ENCODE data around the gene FARS2. TPM values are rescaled to one million over a fixed set of nuclear protein-coding genes. Genes with fewer than 3 reads are reported as not detected.

The FARS2 gene
- polyA plus RNA-seq, 1 donor (not counting 4 experiments of a cell fraction or from before 2014, with no cell fraction given), result 21.3 TPM

DNA sequence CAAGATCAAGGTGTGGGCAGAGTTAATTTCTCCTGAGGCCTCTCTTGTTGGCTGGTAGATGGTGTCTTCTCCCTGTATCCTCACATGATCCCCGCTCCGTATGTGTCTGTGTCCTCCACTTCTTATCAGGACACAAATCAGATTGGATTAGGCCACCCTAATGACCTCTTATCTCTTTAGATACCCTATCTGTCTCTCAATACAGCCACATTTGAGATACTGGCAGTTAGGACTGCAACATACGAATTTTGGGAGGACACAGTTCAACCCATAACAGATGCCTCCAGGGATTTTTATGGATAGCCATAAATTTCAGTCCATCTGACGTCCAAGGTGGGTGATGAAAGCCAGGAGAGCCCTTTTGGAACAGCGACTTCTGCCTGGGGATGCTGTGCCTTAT lies 376.4 kb downstream of the FARS2 start:
- Histone ChIP-seq H3K4me1 (ENCODE audit: control insufficient read depth, extremely low read depth, insufficient read depth, low read length) (no peaks in the 10 kb centered on the region), H3K79me2 (ENCODE audit: control insufficient read depth, insufficient read depth, low read length) (no peaks in the 10 kb centered on the region), H2AFZ (ENCODE audit: control insufficient read depth, low read length) (no peak overlapping the region), H4K20me1 (ENCODE audit: control insufficient read depth, extremely low read depth, insufficient read depth, low read length) (no peaks in the 10 kb centered on the region), H3K9me1 (ENCODE audit: control insufficient read depth, extremely low read depth, insufficient read depth, low read length) (no peaks in the 10 kb centered on the region), H3K9ac (ENCODE audit: control insufficient read depth, extremely low read depth, insufficient read depth, low read length) (no peak overlapping the region), H3K4me3 (ENCODE audit: control insufficient read depth in 2 of 3, extremely low read depth in 1 of 3, insufficient read depth in 2 of 3, low read depth in 1 of 3, low read length in 3 of 3) (no peak overlapping the region), H3K4me2 (ENCODE audit: control insufficient read depth, extremely low read depth, insufficient read depth, low read depth, low read length) (no peak overlapping the region), H3K36me3 (ENCODE audit: control insufficient read depth in 2 of 2, extremely low read depth in 1 of 2, insufficient read depth in 2 of 2, low read length in 2 of 2) (no peaks in the 10 kb centered on the region), H3K9me3 (ENCODE audit: control insufficient read depth, low read depth, low read length) (peaks cover 5% of the 10 kb centered on the region), H3K27me3 (ENCODE audit: control insufficient read depth, extremely low read depth, insufficient read depth, low read length) (no peaks in the 10 kb centered on the region), H3K27ac (ENCODE audit: control insufficient read depth, insufficient read depth, low read length) (no peak overlapping the region)
- no peak for FAIRE-seq
- TF ChIP-seq, protein P1, sequence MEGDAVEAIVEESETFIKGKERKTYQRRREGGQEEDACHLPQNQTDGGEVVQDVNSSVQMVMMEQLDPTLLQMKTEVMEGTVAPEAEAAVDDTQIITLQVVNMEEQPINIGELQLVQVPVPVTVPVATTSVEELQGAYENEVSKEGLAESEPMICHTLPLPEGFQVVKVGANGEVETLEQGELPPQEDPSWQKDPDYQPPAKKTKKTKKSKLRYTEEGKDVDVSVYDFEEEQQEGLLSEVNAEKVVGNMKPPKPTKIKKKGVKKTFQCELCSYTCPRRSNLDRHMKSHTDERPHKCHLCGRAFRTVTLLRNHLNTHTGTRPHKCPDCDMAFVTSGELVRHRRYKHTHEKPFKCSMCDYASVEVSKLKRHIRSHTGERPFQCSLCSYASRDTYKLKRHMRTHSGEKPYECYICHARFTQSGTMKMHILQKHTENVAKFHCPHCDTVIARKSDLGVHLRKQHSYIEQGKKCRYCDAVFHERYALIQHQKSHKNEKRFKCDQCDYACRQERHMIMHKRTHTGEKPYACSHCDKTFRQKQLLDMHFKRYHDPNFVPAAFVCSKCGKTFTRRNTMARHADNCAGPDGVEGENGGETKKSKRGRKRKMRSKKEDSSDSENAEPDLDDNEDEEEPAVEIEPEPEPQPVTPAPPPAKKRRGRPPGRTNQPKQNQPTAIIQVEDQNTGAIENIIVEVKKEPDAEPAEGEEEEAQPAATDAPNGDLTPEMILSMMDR (optimal IDR thresholded peaks at IDR 0.05 in 1 of 3, IDR thresholded peaks at IDR 0.05 in 1 of 3, conservative IDR thresholded peaks at IDR 0.05 in 1 of 3; ENCODE audit: extremely low read depth in 1 of 3, insufficient read depth in 2 of 3, low read length in 3 of 3), result no peak
- DNase-seq (ENCODE audit: low read depth, low spot score), result no peak
- dilution Hi-C loops (cut with MboI; ENCODE audit: extremely low pct_ligation_motif_present, low sequenced_read_pairs), result no loop called here

DNA sequence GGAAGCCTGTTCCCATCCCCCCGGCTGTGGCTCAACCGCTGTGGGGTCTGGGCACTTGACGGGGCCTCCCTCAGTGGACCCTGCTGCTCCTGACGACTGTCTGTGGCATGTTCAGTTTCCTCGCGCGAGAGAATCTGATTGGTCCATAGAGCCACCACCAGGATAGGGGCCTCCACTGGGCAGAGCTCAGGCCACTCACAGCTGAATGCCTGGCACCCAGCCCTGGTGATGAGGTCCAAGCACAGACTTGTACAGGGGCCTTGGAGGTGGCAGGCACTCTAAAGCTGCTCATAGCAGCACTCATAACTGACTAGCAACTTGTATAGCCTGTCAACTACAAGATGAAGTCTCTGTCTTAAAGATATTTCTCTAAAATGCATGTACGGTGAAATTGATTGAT lies 377.4 kb downstream of the FARS2 start:
- FAIRE-seq, result no peak
- no peak overlapping the region for H3K9ac ChIP-seq (ENCODE audit: control insufficient read depth, extremely low read depth, insufficient read depth, low read length)
- H3K36me3 ChIP-seq (ENCODE audit: control insufficient read depth in 2 of 2, extremely low read depth in 1 of 2, insufficient read depth in 2 of 2, low read length in 2 of 2), result no peaks in the 10 kb centered on the region
- DNase-seq (ENCODE audit: low read depth, low spot score), result no peak
- no peak overlapping the region for H3K4me2 ChIP-seq (ENCODE audit: control insufficient read depth, extremely low read depth, insufficient read depth, low read depth, low read length)
- no peaks in the 10 kb centered on the region for H3K79me2 ChIP-seq (ENCODE audit: control insufficient read depth, insufficient read depth, low read length)
- H3K9me3 ChIP-seq (ENCODE audit: control insufficient read depth, low read depth, low read length), result peaks cover 5% of the 10 kb centered on the region
- no peaks in the 10 kb centered on the region for H4K20me1 ChIP-seq (ENCODE audit: control insufficient read depth, extremely low read depth, insufficient read depth, low read length)
- no peak overlapping the region for H3K27ac ChIP-seq (ENCODE audit: control insufficient read depth, insufficient read depth, low read length)
- TF ChIP-seq, protein P1 (optimal IDR thresholded peaks at IDR 0.05 in 1 of 3, IDR thresholded peaks at IDR 0.05 in 1 of 3, conservative IDR thresholded peaks at IDR 0.05 in 1 of 3; ENCODE audit: extremely low read depth in 1 of 3, insufficient read depth in 2 of 3, low read length in 3 of 3), result no peak
- TF ChIP-seq EZH2 (IDR thresholded peaks at IDR 0.05; ENCODE audit: low read length), result no peak
- H3K4me1 ChIP-seq (ENCODE audit: control insufficient read depth, extremely low read depth, insufficient read depth, low read length), result no peaks in the 10 kb centered on the region
- H2AFZ ChIP-seq (ENCODE audit: control insufficient read depth, low read length), result no peak overlapping the region
- H3K9me1 ChIP-seq (ENCODE audit: control insufficient read depth, extremely low read depth, insufficient read depth, low read length), result no peaks in the 10 kb centered on the region
- dilution Hi-C loops (cut with MboI; ENCODE audit: extremely low pct_ligation_motif_present, low sequenced_read_pairs), result no loop called here
- no peaks in the 10 kb centered on the region for H3K27me3 ChIP-seq (ENCODE audit: control insufficient read depth, extremely low read depth, insufficient read depth, low read length)
- H3K4me3 ChIP-seq (ENCODE audit: control insufficient read depth in 2 of 3, extremely low read depth in 1 of 3, insufficient read depth in 2 of 3, low read depth in 1 of 3, low read length in 3 of 3), result no peak overlapping the region
